ENCODE measurements around the gene FUOM. TPM values are rescaled to one million over a fixed set of nuclear protein-coding genes. Genes with fewer than 3 reads are reported as not detected.
"Not testable (repeated sequence)": the region's sequence is repeated elsewhere in the genome, so short reads cannot be mapped to it uniquely, and the experiment has no call there.

The FUOM gene
- total RNA-seq, 2 donors from 2014 or later: 9.8 to 32.6 TPM

DNA sequence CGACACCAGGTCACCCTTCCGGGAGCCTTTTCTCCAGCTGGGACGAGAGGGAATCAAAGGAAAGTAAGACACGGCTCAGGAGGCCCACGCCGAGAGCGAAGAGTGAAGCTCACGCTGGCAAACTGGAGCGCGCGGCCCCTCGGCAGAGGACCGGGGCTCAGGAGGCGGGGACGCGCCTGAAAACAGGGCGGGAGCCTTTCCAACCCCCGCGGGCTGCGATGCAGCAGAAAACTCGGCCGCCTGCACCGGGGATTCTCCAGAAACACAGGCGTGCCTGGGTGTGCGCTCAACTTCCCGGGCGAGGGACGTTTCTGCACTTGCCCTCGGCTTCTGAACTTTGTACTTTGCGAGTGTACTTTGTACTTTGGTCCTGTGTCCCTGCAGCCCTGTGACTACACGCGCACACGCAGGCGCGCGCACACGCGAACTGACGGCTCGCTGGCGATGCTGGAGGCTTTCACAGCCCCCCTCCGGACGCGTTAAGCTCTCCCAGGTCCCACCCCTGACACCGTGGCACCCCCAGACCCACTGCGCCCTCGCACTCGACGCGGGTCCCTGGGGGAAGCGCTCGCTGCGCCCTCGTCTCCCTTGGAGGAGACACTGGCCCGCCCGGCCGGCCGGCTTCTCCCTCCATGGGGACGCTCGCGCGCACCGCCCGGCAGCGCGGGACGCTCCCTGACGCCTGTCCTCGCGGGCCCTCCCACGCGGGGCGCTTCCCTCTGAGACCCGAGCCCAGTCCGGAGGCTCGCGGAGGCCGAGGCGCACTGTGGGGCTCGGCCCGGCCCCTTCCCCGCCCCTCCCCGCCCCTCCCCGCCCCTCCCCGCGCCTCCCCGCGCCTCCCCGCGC, 20.7 kb upstream of the FUOM start:
- Histone ChIP-seq H3K9me3 (no peaks in the 10 kb centered on the region), H3K36me3 (no peaks in the 10 kb centered on the region), H3K4me3 (peak overlapping the region; percentile 80 to 92), H3K27ac (peak overlapping the region; percentile 76 to 79), H3K4me1 (peaks cover 0 to 23% of the 10 kb centered on the region in 2 donors), H3K27me3 (no peaks in the 10 kb centered on the region)
- DNase-seq (ENCODE audit: low spot score): no peak
- TF ChIP-seq CTCF (IDR thresholded peaks at IDR 0.05): no peak

GRCh38 chr10:133377818-133378250, 20.0 kb upstream of the FUOM start:
- TF ChIP-seq CTCF (IDR thresholded peaks at IDR 0.05): no peak
- DNase-seq (ENCODE audit: low spot score): no peak

GRCh38 chr10:133377025-133377817, 19.4 kb upstream of the FUOM start:
- TF ChIP-seq CTCF (IDR thresholded peaks at IDR 0.05): no peak
- Histone ChIP-seq H3K4me1 (peaks cover 0 to 27% of the 10 kb centered on the region in 2 donors), H3K4me3 (no peak overlapping the region), H3K27ac (no peak overlapping the region), H3K9me3 (no peaks in the 10 kb centered on the region), H3K36me3 (no peaks in the 10 kb centered on the region), H3K27me3 (no peaks in the 10 kb centered on the region)
- no peak for DNase-seq (ENCODE audit: low spot score)

More at GRCh38 chr10:133377818-133378250, 20.0 kb upstream of the FUOM start:
- Histone ChIP-seq H3K4me1 (peaks cover 0 to 23% of the 10 kb centered on the region in 2 donors), H3K4me3 (peak overlapping the region; percentile 80 to 92), H3K36me3 (no peaks in the 10 kb centered on the region), H3K27ac (peak overlapping the region; percentile 76 to 79), H3K9me3 (no peaks in the 10 kb centered on the region), H3K27me3 (no peaks in the 10 kb centered on the region)

- H3K36me3 ChIP-seq; H3K4me3 ChIP-seq; H3K9me3 ChIP-seq; H3K27me3 ChIP-seq; DNase-seq (ENCODE audit: low spot score); H3K27ac ChIP-seq: not testable (repeated sequence)
- peaks cover 0 to 32% of the 10 kb centered on the region in 2 donors for H3K4me1 ChIP-seq
Observed at GRCh38 chr10:133376183-133376582, 18.4 kb upstream of the FUOM start.

- H3K36me3 ChIP-seq: peaks cover 3% of the 10 kb centered on the region
- H3K27ac ChIP-seq: no peak overlapping the region
- no peak for DNase-seq (ENCODE audit: low spot score)
- no peaks in the 10 kb centered on the region for H3K27me3 ChIP-seq
- no peaks in the 10 kb centered on the region for H3K9me3 ChIP-seq
- no peak for TF ChIP-seq CTCF (IDR thresholded peaks at IDR 0.05)
- peaks cover 0 to 32% of the 10 kb centered on the region in 2 donors for H3K4me1 ChIP-seq
- no peak overlapping the region for H3K4me3 ChIP-seq
Observed at GRCh38 chr10:133375357-133376115, 17.7 kb upstream of the FUOM start.

Data from right atrium auricular region (tissue), 2 donors.